Activated CD4-positive, alpha-beta T cell treated with anti-CD3 and anti-CD28 coated beads, Interleukin-2, amount 50 U/mL, for 16 hours (primary cell): ENCODE data around the gene ESR2.
A peak's percentile ranks its signal among the peaks of the same experiment; 100 is the strongest.
"Not testable (repeated sequence)": the region's sequence is repeated elsewhere in the genome, so short reads cannot be mapped to it uniquely, and the experiment has no call there.

ENCODE experiments used
- DNase-seq: peaks from one replicate; pipeline ENCODE4 v3.0.0-alpha.2; 2020

The ESR2 gene

DNA sequence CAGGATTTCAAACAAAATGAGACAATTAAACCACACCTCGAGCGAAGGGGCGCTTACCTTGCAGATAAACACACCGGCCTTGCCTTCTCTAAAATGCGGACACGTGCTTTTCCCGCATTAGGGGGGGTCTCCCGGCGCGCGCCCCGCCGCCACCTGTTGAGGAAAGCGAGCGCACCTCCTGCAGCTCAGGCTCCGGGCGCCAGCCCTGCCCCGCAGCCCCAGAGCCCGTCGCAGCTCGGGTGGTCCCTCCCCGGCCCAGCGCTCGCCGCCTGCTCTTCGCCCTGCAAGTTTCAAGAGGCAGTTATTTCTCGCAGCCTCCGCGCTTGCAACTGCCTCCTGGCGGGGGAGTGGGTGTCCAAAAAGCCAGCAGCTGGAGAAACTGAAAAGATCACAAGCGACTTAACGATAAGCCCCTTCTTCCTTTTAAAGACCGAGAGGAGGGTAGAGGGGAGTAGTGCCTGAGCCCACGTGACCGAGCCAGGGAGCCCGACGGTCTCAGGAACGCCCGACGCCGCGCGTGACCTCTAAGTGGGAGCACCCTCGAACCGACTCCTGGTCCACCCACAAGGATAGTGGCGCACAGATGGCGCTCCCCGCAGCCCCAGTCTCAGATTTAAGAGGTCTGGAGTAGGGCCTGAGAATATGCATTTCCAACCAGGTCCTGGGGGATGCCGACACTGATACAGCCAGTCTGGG is at the start of gene ESR2:
ESR2 (minus strand) TSS at position 396 of the 696 bp plus-strand sequence. CDS start 11,386 bp downstream, outside the sequence.
- peak; percentile 9 for DNase-seq

DNA sequence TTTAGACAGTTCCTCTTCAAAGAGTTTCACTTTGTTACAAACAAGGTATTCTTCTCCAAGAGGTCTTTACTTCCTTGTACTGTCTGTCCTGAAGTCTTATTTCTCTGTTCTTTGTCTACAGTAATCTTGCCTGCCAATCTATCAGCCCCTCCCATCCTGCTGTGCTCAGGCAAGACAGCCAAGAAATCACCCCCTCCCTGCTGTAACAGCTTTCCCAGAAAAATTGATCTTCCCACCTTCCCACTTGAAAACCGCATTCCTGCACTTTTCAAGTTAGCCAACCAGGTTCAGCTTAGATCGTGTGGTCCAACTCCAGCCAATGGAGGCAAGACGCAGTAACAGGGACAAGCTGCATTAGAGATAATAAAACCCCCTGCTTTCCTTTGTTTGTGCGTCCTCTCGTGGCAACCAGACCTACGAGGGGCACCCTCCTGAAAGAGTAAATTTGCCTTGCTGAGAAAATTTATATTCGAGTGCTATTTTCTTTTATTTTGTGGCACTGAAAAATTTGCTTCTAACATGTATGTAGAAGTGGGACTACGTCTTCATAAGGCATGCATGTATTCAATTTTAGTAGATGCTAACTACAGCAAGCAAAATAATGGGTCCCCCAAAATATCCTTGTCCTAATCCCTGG is 46.5 kb upstream of the ESR2 start:
- DNase-seq, result no peak

DNA sequence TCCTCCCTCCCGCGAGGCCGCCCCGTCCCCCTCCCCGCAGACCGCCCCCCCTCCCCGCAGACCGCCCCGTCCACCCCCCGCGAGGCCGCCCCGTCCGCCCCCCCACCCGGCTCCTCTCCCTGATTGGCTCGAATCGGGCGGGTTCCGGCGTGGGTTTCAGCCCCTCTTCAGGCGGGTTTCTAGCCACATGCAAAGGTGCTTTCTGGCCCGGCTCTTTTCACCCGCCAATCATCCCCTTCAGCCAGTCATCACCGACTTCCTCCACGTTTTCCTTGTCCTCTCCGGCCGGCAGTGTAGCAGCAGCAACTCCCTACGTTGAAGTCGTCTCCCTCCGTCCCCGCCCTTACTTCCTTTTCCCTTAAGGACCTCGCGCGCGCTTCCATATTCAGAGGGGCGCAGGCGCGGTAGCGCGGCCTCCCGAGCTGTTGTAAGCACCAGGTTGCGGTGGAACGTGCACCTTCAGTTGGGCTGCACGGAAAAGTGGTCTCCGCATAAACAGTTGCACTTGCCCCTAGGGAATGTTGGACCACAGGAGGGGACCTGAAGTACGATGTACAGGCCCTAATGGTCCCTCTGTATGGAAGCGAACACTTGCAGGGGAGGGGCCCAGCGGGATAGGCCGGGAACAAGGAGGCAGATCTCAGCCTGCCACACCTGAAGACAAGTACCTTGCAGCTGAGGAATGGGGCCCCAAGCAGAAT is 44.6 kb upstream of the ESR2 start:
- DNase-seq, result peak; percentile 98

DNA sequence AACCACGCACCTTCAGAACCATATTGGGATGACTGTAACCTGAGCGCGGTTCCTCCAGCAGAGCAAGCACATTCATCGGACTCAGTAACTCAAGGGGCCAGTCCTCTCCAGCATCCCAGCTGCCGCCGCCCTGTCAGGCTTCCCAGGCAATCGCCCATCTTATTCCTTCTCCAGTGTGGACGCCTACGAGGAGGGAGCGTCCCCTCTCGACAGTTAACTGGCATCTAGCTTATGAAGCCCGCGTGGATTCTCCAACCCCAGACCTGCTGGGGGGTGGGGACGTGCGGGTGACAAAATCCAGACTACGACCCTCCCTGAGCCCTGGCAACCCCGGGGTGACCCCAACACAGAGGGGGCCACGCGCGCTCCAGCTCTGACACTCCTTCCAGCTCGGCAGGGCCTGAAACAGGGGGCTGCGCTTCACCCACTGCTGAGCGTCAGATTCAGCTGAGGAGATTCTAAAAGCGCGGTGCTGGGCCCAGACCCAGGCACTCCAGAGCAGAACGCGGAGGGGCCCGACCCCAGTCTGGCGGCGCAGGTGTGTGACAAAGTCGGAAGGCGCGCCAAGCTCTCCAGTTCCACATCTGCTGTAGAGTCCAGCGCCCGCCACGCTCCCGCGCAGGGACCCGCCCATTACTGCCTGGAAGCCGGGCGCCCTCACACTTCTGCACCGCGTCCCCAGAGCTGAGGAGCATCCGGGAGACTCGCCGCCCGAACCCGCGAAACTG is 43.9 kb upstream of the ESR2 start:
- peak; percentile 34 for DNase-seq

DNA sequence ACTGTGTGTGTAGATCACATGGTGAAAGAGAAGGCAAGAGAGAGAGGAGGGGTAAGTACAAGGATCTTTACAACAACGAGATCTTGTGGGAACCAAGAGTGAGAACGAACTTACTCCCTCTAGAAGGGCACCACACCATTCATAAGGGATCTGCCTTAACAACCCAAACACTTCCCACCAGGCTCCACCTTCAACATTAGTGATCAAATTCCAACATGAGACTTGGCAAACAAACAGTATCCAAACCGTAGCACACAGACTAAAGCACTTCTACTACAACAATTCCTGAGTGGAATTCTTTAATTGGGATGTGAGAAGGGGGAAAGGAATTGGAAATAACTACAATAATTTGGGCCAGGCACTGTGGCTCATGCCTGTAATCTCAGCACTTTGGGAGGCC is 35.0 kb upstream of the ESR2 start:
- DNase-seq, result no peak

DNA sequence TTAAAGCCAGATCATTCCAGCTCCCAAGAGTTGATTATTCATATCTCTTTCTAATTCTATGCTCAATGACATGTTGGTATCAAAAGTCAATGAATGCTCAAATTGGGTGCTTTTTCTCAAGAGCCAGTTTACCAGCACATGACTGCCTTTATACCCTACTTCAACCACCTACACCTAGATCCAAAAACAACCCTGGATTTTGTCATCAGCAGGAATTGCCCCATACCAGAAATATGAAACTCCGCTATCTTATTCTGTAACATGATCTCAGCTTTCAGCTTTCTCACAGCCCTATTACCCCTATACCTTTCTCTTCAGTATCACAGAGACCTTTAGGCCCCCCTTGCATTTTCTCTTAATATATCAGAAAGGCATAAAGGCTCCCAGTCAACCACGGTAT is 32.3 kb upstream of the ESR2 start:
- DNase-seq, result no peak

DNA sequence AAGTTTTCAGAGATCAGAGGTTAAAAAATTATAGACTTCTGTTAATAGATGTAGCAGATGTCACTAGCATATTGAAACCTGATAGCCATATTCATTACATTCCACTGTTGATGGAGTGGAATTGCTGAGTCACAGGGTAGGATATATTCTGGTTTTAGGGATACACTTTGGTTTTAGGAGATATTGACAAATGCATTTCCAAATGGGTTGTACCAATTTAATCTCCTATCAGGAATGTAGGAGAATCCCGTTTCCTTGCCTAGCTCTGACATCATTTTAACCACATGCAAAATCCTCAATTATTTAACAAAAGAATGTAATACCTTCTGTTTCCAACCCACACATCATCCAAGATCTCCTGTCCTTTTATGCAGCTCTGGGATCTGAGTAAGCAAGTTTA is 30.7 kb upstream of the ESR2 start:
- no peak for DNase-seq

DNA sequence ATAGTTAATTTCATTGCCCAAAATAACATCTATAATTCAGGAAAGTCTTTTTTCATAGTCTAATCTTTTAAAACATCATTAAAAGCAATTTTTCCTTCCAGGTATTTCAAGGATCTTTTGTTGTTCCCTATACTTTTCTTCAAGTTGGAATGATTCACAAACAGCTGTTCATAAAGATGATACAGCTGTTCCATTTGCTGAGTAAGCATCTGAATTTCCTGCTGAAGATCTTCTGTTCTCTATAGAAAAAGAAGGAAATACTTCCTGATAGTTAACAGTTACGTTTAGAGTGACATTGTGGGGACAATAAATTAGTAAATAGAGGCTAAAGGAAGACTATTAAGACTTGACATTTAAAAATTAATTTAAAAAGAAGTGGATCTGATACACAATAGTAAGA is 30.3 kb upstream of the ESR2 start:
- DNase-seq, result no peak

DNA sequence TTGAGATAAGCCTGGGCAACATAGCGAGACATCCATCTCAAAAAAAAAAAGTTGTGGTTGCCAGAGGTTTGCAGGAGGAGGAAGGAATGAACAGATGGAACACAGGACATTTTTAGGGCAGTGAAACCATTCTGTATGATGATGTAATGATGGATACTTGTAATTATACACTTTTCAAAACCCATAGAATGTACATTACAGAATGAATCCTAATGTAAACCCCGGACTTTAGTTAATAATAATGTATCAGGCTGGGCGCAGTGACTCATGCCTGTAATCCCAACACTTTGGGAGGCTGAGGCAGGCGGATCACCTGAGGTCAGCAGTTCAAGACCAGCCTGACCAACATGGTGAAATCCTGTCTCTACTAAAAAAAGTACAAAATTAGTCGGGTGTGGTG is 26.2 kb upstream of the ESR2 start:
- not testable (repeated sequence) for DNase-seq

DNA sequence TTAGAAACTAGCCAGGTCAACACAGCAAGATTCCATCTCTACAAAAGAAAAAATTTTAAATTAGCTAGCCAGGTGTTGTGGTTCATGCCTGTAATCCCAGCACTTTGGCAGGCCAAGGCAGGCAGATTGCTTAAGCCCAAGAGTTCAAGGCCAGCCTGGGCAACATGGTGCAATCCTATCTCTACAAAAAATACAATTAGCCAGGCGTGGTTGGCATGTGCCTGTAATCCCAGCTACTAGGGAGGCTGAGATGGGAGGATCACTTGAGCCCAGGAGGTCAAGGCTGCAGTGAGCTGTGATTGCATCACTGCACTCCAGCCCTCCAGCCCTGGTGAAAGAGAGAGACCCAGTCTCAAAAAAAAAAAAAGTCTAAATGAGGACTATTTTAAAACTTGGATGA is 24.5 kb upstream of the ESR2 start:
- DNase-seq, result not testable (repeated sequence)

DNA sequence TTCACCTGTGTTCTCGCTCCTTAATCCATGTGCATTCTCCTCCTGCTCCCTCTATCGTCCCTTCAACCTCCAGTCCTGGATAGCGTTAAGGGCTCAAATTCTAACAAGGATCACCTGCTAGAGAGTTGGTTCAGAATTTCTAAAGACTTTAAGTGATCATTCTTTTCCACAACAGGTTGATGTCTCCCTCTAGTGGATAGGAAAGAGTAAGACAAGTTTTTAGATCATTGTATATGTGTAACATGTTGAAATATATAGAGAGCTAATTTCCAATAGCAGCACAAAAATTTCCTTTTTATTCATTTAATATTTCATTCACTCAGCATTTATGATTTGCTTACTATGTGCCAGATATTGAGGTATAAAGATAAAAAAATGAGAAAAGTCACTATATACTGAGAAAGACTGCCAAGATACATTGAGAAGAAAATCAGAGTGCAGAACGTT is 9.3 kb upstream of the ESR2 start:
- peak; percentile 58 for DNase-seq

DNA sequence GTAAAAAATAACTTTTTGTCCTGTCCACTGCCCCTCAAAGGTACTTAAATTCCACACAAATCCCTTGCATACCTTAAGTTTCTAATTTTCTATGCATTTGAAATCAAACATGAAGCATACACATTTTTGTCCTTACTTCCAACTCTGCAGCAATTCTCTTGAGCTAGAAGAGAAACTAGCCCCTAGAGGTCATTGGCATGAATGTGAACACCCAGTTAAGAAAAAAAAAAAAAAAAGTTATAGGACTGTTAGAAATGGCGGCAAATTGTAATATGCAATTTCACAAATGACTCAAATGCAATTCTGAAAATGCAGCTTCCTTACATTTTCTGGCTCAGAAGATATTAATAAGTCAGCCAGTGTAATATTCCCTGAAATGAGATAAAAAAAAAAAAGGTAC is 4.6 kb upstream of the ESR2 start:
- DNase-seq, result no peak

DNA sequence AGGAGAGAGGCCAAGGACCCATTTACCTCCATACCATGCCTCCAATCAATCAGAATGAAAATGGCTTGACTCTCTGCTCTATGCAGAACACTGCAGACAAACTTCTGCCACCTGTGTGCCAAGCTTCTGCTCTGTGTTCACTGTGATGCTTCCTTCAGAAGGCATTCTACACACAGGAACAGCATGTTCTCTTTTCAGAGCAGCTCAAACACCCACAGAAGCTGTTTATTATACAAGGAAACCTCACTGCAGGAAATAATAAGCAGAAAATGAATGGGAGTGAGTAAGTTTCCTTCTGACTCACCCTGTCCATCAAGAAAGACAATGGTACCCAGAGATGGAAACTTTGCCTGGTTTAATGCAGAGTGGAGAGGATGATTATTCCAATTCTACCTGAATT is 2.4 kb upstream of the ESR2 start:
- peak; percentile 61 for DNase-seq

DNA sequence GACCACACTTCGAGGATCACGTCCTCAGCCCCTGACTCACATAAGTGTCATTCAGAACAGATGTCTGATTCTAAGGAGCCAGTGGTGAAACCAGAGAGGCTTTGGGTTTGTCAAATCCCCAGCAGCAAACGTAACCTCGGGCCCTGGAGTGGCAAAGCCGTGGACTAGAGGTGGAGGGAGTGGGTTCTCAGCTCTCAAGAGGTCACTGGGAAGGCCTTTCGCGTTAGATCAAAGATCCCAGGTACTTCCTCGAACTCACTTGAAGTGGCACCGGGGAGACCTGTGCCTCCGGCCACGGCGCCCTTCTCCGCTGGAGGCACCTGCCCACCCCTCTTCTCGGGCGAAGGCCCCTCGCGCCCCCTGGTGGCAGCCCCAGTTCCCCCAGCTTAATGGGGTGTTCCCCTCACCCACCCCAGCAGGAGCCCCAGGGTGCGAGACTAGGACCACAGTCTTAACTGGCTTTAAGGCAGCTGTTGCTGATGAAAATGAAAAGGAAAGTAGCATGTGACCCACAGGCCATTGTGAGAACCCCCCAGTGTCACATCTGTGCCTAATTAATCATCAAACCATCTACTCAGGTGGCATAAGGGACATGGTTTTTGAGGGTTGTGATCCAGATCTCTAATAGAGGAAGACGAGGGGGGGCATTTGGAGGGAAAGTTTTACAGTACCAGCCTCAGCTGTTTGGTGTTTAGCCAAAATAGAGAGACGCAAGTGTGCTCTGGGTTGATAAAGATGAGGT is 672 bp upstream of the ESR2 start:
- DNase-seq, result peak; percentile 85

DNA sequence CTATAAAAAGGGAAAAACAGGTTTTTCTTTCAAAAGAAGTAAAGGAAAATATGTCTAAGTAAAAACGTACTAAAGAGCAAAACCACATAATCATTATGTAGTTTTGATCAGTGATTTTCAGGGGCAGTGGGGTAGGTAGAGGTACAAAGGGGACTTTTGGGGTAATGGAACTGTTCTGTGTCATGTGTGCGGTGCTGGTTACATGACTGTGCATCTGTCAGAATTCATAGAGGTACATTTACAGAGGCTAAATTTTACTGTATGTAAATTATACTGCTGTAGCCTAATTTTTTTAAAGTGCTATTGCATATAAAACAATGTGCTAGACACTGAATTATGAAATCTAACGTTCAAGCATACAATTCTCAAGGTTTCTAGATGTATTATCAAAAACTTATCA is 2.0 kb downstream of the ESR2 start:
- DNase-seq, result no peak

DNA sequence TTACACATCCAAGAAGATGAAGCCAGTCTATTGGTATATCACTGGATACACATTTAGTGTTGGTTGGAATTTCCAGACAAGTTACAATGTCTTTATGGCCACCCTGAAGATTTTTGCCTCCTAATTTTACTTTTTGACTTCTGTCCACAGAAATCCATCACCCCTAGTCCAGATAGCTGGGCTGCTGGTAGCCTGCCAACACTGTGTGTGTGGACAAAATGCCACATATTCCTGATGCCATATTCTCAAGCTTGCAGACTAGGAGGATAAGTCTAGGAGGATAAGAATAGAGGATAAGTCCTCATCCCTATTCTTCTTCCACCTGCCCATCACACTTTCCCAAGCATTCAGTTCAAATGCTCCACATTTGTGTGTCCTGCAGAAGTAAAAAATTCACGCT is 4.6 kb downstream of the ESR2 start:
- no peak for DNase-seq

DNA sequence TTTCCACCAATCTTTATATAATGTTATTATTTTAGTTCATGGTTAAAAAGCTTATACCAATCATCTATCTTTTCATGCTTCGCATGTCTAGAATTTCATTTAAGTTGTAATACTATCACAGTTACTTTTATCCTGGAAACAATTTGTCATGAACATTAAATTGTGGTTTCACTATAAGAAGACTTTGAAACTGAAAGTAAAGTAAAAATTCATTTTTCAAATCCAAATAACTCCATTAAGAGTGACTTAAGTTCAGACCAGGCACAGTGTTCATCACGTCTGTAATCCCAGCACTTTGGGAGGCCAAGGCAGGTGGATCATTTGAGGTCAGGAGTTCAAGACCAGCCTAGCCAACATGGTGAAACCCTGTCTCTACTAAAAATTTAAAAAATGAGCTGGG is 12.4 kb downstream of the ESR2 start:
- peak; percentile 8 for DNase-seq

DNA sequence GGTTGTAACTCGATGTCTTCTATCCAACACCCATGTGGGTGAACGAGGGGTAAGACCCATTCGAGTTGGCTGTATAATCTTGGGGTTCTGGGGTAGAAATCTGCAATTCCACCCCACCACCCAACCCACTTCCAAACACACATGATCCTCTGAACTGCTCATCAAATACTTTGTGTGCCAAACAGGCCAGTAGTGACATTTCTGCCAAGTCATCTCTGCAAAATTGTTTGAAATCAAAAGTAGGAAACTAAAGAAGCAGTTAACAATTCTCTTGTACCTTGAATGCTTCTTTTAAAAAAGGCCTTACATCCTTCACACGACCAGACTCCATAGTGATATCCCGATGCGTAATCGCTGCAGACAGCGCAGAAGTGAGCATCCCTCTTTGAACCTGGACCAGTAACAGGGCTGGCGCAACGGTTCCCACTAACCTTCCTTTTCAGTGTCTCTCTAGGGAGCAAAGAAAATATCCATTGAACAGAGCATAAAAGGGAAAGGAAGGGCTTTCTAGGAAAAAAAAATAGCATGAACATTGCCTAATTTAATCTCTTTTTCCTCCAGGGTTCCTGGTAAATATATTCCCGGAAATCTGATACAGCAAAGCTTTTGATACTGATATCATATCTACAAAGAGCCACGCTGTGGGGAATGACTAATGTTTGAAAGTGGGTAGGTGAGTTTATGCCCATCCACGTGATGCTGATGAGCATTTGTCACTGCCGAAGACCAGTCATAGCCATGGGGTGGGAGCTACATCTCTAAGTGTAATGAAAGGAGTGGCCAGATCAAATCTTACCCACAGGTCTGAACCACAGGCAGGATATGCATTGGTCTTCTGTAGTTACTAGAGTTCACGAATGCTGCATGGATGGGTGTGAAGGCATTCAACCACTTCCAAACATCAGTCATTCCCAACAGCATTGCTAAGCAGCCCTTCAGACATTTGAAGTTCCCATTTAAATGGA is 14.2 kb downstream of the ESR2 start:
- peak; percentile 48 for DNase-seq

DNA sequence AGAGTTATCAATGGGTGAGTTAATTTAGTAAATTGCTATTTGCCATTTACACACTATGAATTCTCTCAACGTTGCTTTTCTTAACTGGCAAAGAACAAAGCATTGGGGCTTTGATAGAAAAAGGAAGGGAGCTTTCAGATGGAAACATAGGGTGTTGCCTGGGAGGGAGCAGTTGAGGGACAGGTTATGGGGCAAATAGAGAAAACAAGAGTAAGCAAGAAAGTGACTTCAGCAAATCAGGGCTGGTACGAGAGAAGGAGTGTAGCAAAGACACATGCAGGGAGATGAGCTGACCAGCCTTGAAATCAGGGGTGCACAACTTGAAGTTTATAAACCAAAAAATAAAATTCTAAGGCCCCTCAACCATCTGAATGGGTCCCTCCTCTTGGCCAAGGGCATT is 15.7 kb downstream of the ESR2 start:
- no peak for DNase-seq

DNA sequence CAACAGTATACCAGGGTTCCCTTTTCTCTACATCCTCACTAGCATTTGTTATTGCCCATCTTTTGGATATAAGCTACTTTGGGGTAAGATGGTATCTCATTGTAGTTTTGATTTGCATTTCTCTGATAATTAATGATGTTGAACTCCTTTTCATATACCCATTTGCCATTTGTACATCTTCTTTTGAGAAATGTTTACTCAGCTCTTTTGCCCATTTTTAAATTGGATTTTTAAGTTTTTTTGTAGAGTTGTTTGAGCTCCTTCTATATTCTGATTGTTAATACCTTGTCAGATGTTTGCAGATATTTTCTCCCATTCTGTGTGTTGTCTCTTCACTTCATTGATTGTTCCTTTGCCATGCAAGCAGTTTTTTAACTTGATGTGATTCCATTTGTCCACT is 22.2 kb downstream of the ESR2 start:
- DNase-seq, result no peak

DNA sequence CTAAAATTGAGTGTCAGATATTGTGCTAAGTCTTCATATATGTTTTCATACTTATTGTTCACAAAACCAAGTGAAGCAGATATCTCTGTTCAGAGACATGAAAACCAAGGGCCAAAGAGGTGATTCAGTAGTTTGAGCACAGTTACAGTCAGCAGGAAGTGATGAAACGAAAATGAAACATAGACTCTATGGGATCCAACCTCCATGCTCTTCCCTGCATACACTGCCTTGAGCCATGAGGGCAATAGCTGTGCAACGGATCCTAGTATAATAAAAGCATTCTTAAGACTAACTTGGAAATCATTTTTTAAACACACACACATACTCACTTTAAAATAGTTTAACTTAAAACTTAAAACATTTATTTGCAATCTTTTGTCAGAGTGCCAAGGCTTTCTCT is 27.9 kb downstream of the ESR2 start:
- peak; percentile 25 for DNase-seq

DNA sequence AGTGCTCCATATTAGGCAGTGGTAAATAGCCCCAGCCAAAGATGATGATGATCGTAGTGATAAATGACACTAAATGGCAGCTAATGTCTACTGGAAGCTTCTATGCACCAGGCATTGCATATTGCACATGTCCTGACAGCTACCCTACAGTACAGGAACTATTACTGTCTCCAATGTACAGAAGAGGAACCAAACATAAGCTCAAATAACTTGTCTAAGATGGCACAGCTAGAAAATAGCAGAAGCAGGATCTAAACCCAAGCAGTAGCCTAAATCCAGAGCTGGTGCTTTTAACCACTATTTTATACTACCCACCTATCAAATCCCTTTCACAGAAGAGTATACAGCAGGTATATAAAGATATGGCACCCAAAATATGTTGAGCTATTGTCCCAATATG is 28.9 kb downstream of the ESR2 start:
- DNase-seq, result no peak
